SH-SY5Y (cell line): ENCODE measurements around the gene ESRRB.

Experiments
- GATA2 ChIP-seq: IDR thresholded peaks from 2 replicates; pipeline ENCODE4 v1.6.1; 2011; ENCODE audit warnings: mild to moderate bottlenecking, low read depth, low read length
- GATA3 ChIP-seq: IDR thresholded peaks from 2 replicates; pipeline ENCODE4 v1.6.1; 2011; ENCODE audit warnings: low read depth, mild to moderate bottlenecking, low read length, moderate library complexity

Gene ESRRB

GRCh38 chr14:76407449-76408150, 31.7 kb downstream of the ESRRB start:
- no peak for TF ChIP-seq GATA3
- TF ChIP-seq GATA2: no peak

- TF ChIP-seq GATA2 (no peak), GATA3 (no peak)
Measured at GRCh38 chr14:76408877-76409276, 32.9 kb downstream of the ESRRB start.

- TF ChIP-seq GATA3: no peak
- TF ChIP-seq GATA2: no peak
Measured at GRCh38 chr14:76412501-76412900, 36.6 kb downstream of the ESRRB start.

GRCh38 chr14:76413106-76413961, 37.4 kb downstream of the ESRRB start:
- TF ChIP-seq GATA2: no peak
- no peak for TF ChIP-seq GATA3

GRCh38 chr14:76413962-76414600, 38.1 kb downstream of the ESRRB start:
- TF ChIP-seq GATA2 (no peak), GATA3 (no peak)

GRCh38 chr14:76419399-76419798, 43.5 kb downstream of the ESRRB start:
- TF ChIP-seq GATA3 (no peak), GATA2 (no peak)

GRCh38 chr14:76420827-76421226, 44.9 kb downstream of the ESRRB start:
- no peak for TF ChIP-seq GATA2

GRCh38 chr14:76421662-76422061, 45.7 kb downstream of the ESRRB start:
- TF ChIP-seq GATA2 (no peak), GATA3 (no peak)

- TF ChIP-seq GATA3 (no peak), GATA2 (no peak)
Measured at GRCh38 chr14:76422662-76423061, 46.7 kb downstream of the ESRRB start.

- TF ChIP-seq GATA3 (no peak), GATA2 (no peak)
Measured at GRCh38 chr14:76423534-76423933, 47.6 kb downstream of the ESRRB start.

- no peak for TF ChIP-seq GATA3
- TF ChIP-seq GATA2: no peak
Measured at GRCh38 chr14:76424359-76424758, 48.4 kb downstream of the ESRRB start.

GRCh38 chr14:76426161-76426696, 50.3 kb downstream of the ESRRB start:
- TF ChIP-seq GATA2 (no peak), GATA3 (no peak)

GRCh38 chr14:76428611-76429010, 52.7 kb downstream of the ESRRB start:
- no peak for TF ChIP-seq GATA3
- TF ChIP-seq GATA2: no peak; the same call in 1 of the 2 replicates

- TF ChIP-seq GATA2 (no peak), GATA3 (no peak)
Measured at GRCh38 chr14:76430017-76430416, 54.1 kb downstream of the ESRRB start.

- TF ChIP-seq GATA3: no peak
- no peak for TF ChIP-seq GATA2
Measured at GRCh38 chr14:76430475-76430980, 54.6 kb downstream of the ESRRB start.
